ENCODE results near the gene MRPL38.

DNA sequence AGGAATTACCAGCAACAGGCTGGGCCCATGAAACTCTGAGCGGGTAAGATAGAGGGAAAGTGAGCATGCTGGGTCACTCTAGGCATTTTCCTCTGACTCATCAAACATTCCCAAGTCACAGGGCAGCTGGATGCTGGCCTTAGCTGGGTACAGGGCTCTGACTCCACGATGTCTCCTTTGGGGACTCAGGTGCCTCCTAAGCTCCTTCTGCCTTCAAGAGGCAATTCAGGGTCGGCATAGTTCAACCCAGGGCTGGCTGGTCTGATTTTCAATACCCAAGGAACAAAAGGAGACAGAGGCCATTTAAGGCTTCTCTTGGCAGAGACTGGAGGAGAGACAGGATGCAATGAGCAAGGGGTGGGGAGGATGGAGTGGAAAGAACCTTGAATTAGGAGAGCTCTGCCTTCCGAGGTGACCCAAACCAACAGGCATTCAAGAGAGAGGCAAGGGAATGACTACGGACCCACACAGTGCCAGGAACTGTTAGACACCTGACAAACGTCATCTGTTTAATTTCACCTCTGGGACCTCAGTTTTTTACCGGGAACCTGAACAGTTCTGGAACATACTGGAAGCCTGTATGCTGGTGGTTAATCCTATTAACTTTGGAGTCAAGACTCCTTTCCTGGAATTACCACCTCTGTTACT, 50.5 kb downstream of the MRPL38 start:
- TF ChIP-seq POLR2A (IDR thresholded peaks at IDR 0.05; ENCODE audit: low read length): no peak
- TF ChIP-seq, protein P1, sequence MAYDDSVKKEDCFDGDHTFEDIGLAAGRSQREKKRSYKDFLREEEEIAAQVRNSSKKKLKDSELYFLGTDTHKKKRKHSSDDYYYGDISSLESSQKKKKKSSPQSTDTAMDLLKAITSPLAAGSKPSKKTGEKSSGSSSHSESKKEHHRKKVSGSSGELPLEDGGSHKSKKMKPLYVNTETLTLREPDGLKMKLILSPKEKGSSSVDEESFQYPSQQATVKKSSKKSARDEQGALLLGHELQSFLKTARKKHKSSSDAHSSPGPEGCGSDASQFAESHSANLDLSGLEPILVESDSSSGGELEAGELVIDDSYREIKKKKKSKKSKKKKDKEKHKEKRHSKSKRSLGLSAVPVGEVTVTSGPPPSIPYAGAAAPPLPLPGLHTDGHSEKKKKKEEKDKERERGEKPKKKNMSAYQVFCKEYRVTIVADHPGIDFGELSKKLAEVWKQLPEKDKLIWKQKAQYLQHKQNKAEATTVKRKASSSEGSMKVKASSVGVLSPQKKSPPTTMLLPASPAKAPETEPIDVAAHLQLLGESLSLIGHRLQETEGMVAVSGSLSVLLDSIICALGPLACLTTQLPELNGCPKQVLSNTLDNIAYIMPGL (CRISPR knock-in tag; IDR thresholded peaks at IDR 0.05; ENCODE audit: borderline replicate concordance): no peak

Measured in A549 (cell line).